Islet of Langerhans (tissue), 1 donor: ENCODE measurements around the gene SCARB2.

ENCODE experiments used
- FAIRE-seq: peaks from one replicate; lab custom pipeline; 2011; peaks lifted over from hg19 to GRCh38; lab: Jason Lieb, UNC

The SCARB2 gene

GRCh38 chr4:76198411-76199237 lies 15.0 kb downstream of the SCARB2 start:
- FAIRE-seq, result peak; percentile 43

GRCh38 chr4:76197971-76198410 lies 15.6 kb downstream of the SCARB2 start:
- peak; percentile 92 for FAIRE-seq

GRCh38 chr4:76197031-76197743 lies 16.4 kb downstream of the SCARB2 start:
- FAIRE-seq, result no peak

GRCh38 chr4:76196376-76196775 lies 17.2 kb downstream of the SCARB2 start:
- no peak for FAIRE-seq

- FAIRE-seq, result no peak
Observed at GRCh38 chr4:76195326-76195725, 18.3 kb downstream of the SCARB2 start.

- FAIRE-seq, result peak; percentile 64
Observed at GRCh38 chr4:76194325-76194724, 19.3 kb downstream of the SCARB2 start.

- no peak for FAIRE-seq
Observed at GRCh38 chr4:76192236-76192635, 21.4 kb downstream of the SCARB2 start.

- no peak for FAIRE-seq
Observed at GRCh38 chr4:76188557-76188956, 25.1 kb downstream of the SCARB2 start.

- FAIRE-seq, result no peak
Observed at GRCh38 chr4:76188149-76188548, 25.5 kb downstream of the SCARB2 start.

GRCh38 chr4:76187152-76187551 lies 26.5 kb downstream of the SCARB2 start:
- FAIRE-seq, result no peak

- FAIRE-seq, result no peak
Observed at GRCh38 chr4:76182463-76182862, 31.2 kb downstream of the SCARB2 start.

- FAIRE-seq, result peak; percentile 5
Observed at GRCh38 chr4:76179398-76180318, 34.0 kb downstream of the SCARB2 start.

- FAIRE-seq, result no peak
Observed at GRCh38 chr4:76178296-76178695, 35.3 kb downstream of the SCARB2 start.

GRCh38 chr4:76177709-76178108 lies 35.9 kb downstream of the SCARB2 start:
- no peak for FAIRE-seq

- FAIRE-seq, result no peak
Observed at GRCh38 chr4:76175336-76175735, 38.3 kb downstream of the SCARB2 start.

- FAIRE-seq, result no peak
Observed at GRCh38 chr4:76174216-76174615, 39.4 kb downstream of the SCARB2 start.

GRCh38 chr4:76168688-76169087 lies 44.9 kb downstream of the SCARB2 start:
- FAIRE-seq, result no peak

GRCh38 chr4:76166480-76166879 lies 47.1 kb downstream of the SCARB2 start:
- no peak for FAIRE-seq

- no peak for FAIRE-seq
Observed at GRCh38 chr4:76160355-76160754, 53.3 kb downstream of the SCARB2 start.

GRCh38 chr4:76156635-76157034 lies 57.0 kb downstream of the SCARB2 start:
- no peak for FAIRE-seq

GRCh38 chr4:76155979-76156378 lies 57.6 kb downstream of the SCARB2 start:
- FAIRE-seq, result no peak

GRCh38 chr4:76153356-76153755 lies 60.3 kb downstream of the SCARB2 start:
- no peak for FAIRE-seq
